Esophagus mucosa (tissue), 1 donor: Measurements from ENCODE around the gene TMEM273. TPM values are rescaled to one million over a fixed set of nuclear protein-coding genes. Genes with fewer than 3 reads are reported as not detected.

Source experiments
- ATAC-seq: fragments of 200-7000 bp; cut with Tn5 transposase; one replicate; pipeline ENCODE4 v1.9.1; 2020
- total RNA-seq: library from RNA; stranded (reverse); gene quantifications from one replicate; pipeline ENCODE4 v1.2.4, GENCODE V29; 2023
- donor health status: DM: yes; HTN: yes; CAD: no.

Gene TMEM273
- total RNA-seq, 1 donor from 2014 or later = 3.8 TPM

GRCh38 chr10:49115015-49115795 is 73.0 kb downstream of the TMEM273 start, which contains the start of gene VSTM4:
TSS of gene VSTM4 (minus strand) at chr10:49115522. CDS start at chr10:49115485, 37 bp downstream.
- ATAC-seq = peak; percentile 46

DNA sequence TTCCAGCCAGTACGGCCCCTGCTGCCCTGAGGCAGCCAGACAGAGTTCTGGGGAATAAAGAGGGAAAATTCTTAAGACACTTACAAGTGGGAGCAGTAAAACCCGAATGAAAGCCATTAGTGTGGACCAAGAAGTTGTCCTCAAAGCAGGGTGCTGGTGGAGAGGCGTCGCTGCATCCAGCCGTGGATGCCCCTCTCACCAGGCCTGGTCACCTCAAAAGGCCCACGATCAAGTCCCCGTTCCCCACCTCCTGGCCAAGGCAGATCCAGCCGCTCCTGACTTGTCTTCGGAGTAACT is 73.5 kb downstream of the TMEM273 start:
- ATAC-seq = no peak

DNA sequence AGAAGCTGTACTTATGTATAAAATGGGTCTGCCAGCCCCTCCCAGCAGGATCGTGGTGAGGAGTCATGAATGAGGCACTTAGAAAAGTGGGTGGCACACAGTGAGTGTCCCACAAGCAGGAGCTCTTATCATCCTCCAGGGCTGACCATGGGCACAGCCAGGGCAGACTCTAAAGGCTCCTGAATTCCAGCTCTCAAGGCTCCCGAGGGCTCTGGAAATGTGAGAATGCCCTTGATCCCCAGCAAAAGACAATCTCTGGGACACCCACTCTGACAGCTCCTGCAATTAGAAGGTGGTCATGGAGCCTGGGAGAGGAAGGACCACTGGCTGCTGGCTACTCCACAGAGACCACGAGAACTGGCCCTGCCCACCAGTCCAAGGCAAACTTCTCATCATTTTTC is 74.5 kb downstream of the TMEM273 start:
- no peak for ATAC-seq

- no peak for ATAC-seq
Measured at GRCh38 chr10:49112851-49113250, 75.3 kb downstream of the TMEM273 start.

DNA sequence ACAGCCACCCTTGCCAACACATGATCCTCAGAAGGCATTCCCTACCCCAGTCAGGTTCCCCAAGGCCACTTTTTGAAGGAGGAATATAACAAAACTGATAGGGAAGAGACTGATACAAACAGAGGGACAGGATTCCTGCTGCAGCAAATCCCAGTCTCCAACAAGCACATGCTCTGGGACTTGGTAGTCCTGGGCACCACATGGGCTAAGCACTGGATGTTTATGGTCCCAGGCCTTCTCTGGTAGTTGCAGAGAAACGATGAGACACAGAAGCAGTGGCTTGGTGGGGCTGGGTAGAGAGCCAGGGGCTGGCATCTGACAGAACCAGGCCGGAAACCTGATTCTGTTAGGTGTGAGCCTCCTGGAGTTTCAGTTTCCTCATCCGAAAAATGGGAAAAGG is 76.1 kb downstream of the TMEM273 start:
- ATAC-seq = no peak

- ATAC-seq = no peak
Measured at GRCh38 chr10:49111320-49111698, 76.9 kb downstream of the TMEM273 start.

- no peak for ATAC-seq
Measured at GRCh38 chr10:49110684-49111319, 77.4 kb downstream of the TMEM273 start.

DNA sequence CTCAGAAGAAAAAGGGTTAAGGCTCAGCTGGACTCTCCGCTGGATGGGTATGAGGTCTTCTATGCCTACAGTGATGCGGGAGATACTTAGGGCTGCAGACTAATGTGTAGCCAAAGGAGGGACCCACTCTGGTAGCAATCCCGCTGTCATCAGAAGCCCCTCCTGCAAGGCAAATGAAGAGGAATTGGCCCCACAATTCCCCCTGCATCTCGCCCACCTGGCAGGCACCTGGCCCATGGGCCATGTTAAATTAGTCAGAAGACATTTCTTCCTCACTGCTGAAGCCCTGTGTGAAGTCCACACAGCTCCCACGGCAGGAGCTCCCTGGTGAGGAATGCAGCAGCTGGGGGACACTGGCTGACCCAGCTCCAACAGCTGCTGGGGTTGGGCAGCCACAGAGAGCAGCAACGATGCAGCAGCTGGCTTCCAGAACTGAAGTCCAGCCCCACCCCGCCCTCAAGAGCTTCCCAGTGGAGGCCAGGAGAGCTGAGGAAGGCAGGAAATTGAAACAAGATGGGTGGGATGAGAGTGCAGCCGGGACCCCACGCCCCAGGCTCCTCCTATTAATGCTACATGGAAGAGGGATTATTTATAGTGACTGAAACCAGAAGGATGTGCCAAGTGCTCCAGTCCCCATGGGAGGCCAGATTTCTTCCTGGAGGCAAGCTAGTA is 78.4 kb downstream of the TMEM273 start:
- ATAC-seq = peak; percentile 29

- no peak for ATAC-seq
Measured at GRCh38 chr10:49108656-49109055, 79.5 kb downstream of the TMEM273 start.

DNA sequence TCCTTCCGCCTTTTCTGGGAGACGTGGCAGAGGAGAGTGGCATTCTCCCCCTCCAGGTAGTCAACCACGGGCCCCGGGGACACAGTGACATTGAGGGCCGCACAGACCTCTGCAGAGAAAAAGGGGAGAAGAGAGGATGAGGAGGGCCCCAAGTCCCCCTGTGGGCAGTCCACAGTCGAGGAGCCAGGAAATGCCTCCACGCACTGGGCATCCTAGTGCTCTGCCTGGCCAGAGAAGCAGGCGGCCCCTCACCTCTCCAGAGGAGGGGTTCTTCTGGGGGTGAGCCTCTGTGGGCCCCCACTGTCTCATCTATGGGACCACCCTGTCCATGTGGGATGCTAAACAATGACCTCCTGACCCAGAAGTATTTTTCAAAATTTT is 80.3 kb downstream of the TMEM273 start:
- ATAC-seq = no peak

GRCh38 chr10:49107111-49107886 is 80.9 kb downstream of the TMEM273 start:
- no peak for ATAC-seq

DNA sequence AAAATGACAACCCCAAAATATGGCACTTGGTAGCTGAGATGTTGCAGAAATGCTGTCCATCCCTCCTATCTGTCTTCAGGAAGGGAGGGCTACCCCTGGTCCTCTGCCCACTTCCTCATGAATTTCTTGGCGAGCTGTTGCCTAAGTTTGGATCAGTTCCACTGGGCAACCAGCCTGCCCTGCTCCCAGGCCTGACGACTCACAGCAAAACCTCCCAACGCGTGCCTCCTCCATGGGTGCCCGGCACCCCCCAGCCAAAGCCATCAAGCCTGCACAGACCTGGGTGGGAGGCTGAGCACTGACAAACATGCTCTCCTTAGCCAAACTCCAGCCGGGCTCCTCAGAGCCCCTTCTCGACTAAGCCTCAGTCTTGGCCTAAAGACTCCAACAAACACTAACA is 81.7 kb downstream of the TMEM273 start:
- no peak for ATAC-seq

DNA sequence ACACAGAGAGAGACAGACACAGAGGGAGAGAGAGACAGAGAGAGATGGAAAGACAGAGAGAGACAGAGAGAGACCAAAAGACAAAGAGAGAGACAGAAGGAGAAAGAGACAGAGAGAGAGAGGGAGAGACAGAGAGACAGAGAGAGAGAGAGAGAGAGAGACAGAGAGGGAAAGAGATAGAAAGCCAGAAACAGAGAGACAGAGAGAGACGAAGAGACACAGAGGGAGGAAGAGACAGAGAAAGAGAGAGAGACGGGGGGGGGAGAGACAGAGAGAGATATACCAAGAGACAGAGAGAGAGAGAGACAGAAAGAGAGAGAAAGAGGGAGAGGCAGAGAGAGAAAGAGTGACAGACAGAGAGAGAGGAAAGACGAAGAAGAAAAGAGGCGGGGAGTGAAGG is 83.1 kb downstream of the TMEM273 start:
- ATAC-seq = no peak

Other genes with a start within 250 kb of the TMEM273 start
- not detected for gene LRRC18, start 248.6 kb downstream of the TMEM273 start, total RNA-seq
- gene VSTM4, start 72.9 kb downstream of the TMEM273 start, total RNA-seq = 0.68 TPM
- not detected for gene FAM170B, start 54.4 kb downstream of the TMEM273 start, total RNA-seq
- not detected for gene C10orf71, start 110.8 kb upstream of the TMEM273 start, total RNA-seq
- gene DRGX, start 207.7 kb upstream of the TMEM273 start, total RNA-seq = not detected